Measurements from ENCODE around the gene TAOK3.

DNA sequence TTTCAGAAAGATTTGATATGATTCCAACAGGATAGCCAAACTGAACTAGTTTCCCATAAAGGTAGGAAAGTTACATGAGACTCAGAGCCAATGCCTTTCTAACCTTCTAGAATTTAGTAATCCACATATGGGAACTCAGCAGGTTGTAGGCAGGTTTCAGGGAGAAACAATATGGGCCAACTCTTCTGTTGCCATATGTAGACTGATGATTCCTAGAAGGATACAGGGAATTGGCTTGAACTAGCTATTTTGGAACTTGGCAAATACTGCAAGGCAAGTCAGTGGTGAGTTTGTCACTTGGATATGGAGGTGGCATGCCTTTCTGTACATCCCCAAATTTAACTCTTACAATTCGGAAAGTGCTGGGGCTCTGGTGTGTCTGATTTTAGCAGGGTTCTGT lies 19.1 kb upstream of the TAOK3 start:
- TF ChIP-seq EP300 (IDR thresholded peaks at IDR 0.05) (no peak), CTCF (IDR thresholded peaks at IDR 0.05) (no peak), POLR2A (IDR thresholded peaks at IDR 0.05) (no peak)

All from suprapubic skin (tissue), 3 donors.